H1 (cell line): ENCODE data around the gene TARBP2. TPM values are rescaled to one million over a fixed set of nuclear protein-coding genes. Genes with fewer than 3 reads are reported as not detected.

Source experiments
- CTCF ChIA-PET: fragments of 300-600 bp; sonication (Branson Sonifier 250); formaldehyde crosslinking; loops from one replicate; lab custom pipeline; 2021; ENCODE audit not compliant: partially characterized antibody; lab: Charles Lee
- POLR2A ChIA-PET: fragments of 300-600 bp; sonication (Branson Sonifier 250); formaldehyde crosslinking; loops from one replicate; lab custom pipeline; 2021; ENCODE audit warnings: inconsistent platforms; ENCODE audit not compliant: partially characterized antibody; lab: Charles Lee
- DNase-seq, 2 experiments: peaks; one replicate each; pipeline versions ENCODE4 v3.0.0 to v3.0.0-alpha.2; 2010 to 2022; ENCODE audit warnings: low spot score in 2 of 2, low read depth in 1 of 2, mixed read lengths in 1 of 2
- FAIRE-seq: peaks from 2 replicates; lab custom pipeline; 2011; peaks lifted over from hg19 to GRCh38; lab: Jason Lieb, UNC
- H2AFZ ChIP-seq: 2 replicates; pipeline ENCODE4 v1.8.1; 2012; ENCODE audit warnings: low read length, inconsistent platforms
- H2AK5ac ChIP-seq: 2 replicates; pipeline ENCODE4 v1.6.1; 2013; ENCODE audit warnings: low read depth, low read length
- H2BK120ac ChIP-seq: replicated peaks from 2 replicates; pipeline ENCODE3; 2013; ENCODE audit warnings: low read depth, low read length, inconsistent platforms
- H2BK12ac ChIP-seq: 2 replicates; pipeline ENCODE4 v1.6.1; 2013; ENCODE audit warnings: low read depth, low read length
- H2BK15ac ChIP-seq: 2 replicates; pipeline ENCODE4 v1.6.1; 2013; ENCODE audit warnings: low read length
- H2BK20ac ChIP-seq: 2 replicates; pipeline ENCODE4 v1.6.1; 2013; ENCODE audit warnings: low read length
- H2BK5ac ChIP-seq: 2 replicates; pipeline ENCODE4 v1.6.1; 2013; ENCODE audit warnings: low read depth, low read length
- H3K14ac ChIP-seq: 2 replicates; pipeline ENCODE4 v1.6.1; 2013; ENCODE audit warnings: inconsistent platforms; ENCODE audit not compliant: insufficient read length
- H3K18ac ChIP-seq: 2 replicates; pipeline ENCODE4 v1.6.1; 2013; ENCODE audit warnings: low read length; ENCODE audit errors: extremely low read depth
- H3K23ac ChIP-seq: 2 replicates; pipeline ENCODE4 v1.6.1; 2013; ENCODE audit warnings: inconsistent platforms; ENCODE audit not compliant: insufficient read length
- H3K23me2 ChIP-seq: 2 replicates; pipeline ENCODE4 v1.6.1; 2013; ENCODE audit warnings: low read depth, low read length
- H3K27ac ChIP-seq: 2 replicates; pipeline ENCODE4 v1.6.1; 2011; ENCODE audit warnings: low read depth, low read length, inconsistent platforms
- H3K27me3 ChIP-seq, 4 experiments: replicated peaks in 1 of 4; 1 replicate in 1 of 4; 2 replicates in 3 of 4; pipeline versions ENCODE4 v1.6.1 to v1.8.1; 2011 to 2013; ENCODE audit warnings: low read length in 3 of 4, mild to moderate bottlenecking in 3 of 4, inconsistent platforms in 2 of 4, mixed read lengths in 2 of 4, moderate library complexity in 1 of 4; ENCODE audit not compliant: control insufficient read depth in 3 of 4, insufficient read depth in 3 of 4; ENCODE audit errors: extremely low read depth in 1 of 4
- H3K36me3 ChIP-seq, 4 experiments: 2 replicates each; pipeline versions ENCODE4 v1.6.1 to v1.8.1; 2011 to 2013; ENCODE audit warnings: mild to moderate bottlenecking in 4 of 4, low read length in 3 of 4, moderate library complexity in 2 of 4, control low read depth in 1 of 4, inconsistent platforms in 1 of 4; ENCODE audit not compliant: insufficient read depth in 4 of 4, control insufficient read depth in 2 of 4
- H3K4ac ChIP-seq: replicated peaks from 2 replicates; pipeline ENCODE3; 2013; ENCODE audit warnings: low read length, low read depth, mixed read lengths, inconsistent platforms; ENCODE audit not compliant: insufficient read length
- H3K4me1 ChIP-seq, 4 experiments: replicated peaks in 1 of 4; 1 replicate in 1 of 4; 2 replicates in 3 of 4; pipeline versions ENCODE4 v1.6.1 to v1.8.1; 2011 to 2013; ENCODE audit warnings: low read length in 3 of 4, inconsistent platforms in 2 of 4, mixed read lengths in 1 of 4; ENCODE audit not compliant: insufficient read depth in 4 of 4, control insufficient read depth in 3 of 4
- H3K4me2 ChIP-seq, 2 experiments: 2 replicates each; pipeline versions ENCODE4 v1.6.1 to v1.8.1; 2011 to 2013; ENCODE audit warnings: low read depth in 2 of 2, low read length in 2 of 2, control low read depth in 1 of 2, inconsistent platforms in 1 of 2, mild to moderate bottlenecking in 1 of 2; ENCODE audit not compliant: insufficient read depth in 1 of 2
- H3K4me3 ChIP-seq, 4 experiments: fragments of 200-600, 300-600 bp in 1 of 4; sonication (generic), shearing (Covaris generic), sonication (Bioruptor Twin) in 1 of 4; 2 replicates each; pipeline versions ENCODE4 v1.5.1 to v1.8.1; 2011 to 2016; ENCODE audit warnings: low read length in 4 of 4, low read depth in 3 of 4, control low read depth in 2 of 4, inconsistent platforms in 2 of 4, mild to moderate bottlenecking in 2 of 4, mixed read lengths in 1 of 4, moderate library complexity in 1 of 4; ENCODE audit not compliant: insufficient read depth in 2 of 4; ENCODE audit errors: extremely low read depth in 1 of 4
- H3K56ac ChIP-seq: replicated peaks from 2 replicates; pipeline ENCODE3; 2013; ENCODE audit warnings: low read depth, mild to moderate bottlenecking, mixed read lengths, low read length, inconsistent platforms; ENCODE audit not compliant: insufficient read length
- H3K79me1 ChIP-seq: 2 replicates; pipeline ENCODE4 v1.6.1; 2013; ENCODE audit warnings: low read depth, low read length, control low read depth
- H3K79me2 ChIP-seq, 2 experiments: 2 replicates each; pipeline versions ENCODE4 v1.6.1 to v1.8.1; 2012 to 2013; ENCODE audit warnings: low read length in 2 of 2, mild to moderate bottlenecking in 2 of 2, inconsistent platforms in 1 of 2; ENCODE audit not compliant: insufficient read depth in 2 of 2, control insufficient read depth in 1 of 2
- H3K9ac ChIP-seq, 4 experiments: replicated peaks in 1 of 4; 1 replicate in 1 of 4; 2 replicates in 3 of 4; pipeline versions ENCODE4 v1.6.1 to v1.8.1; 2011 to 2013; ENCODE audit warnings: low read depth in 3 of 4, low read length in 3 of 4, control low read depth in 2 of 4, mild to moderate bottlenecking in 2 of 4, moderate library complexity in 2 of 4, inconsistent platforms in 1 of 4; ENCODE audit errors: extremely low read depth in 1 of 4
- H3K9me3 ChIP-seq, 2 experiments: 2 replicates each; pipeline versions ENCODE4 v1.6.1 to v1.8.1; 2012 to 2013; ENCODE audit warnings: mild to moderate bottlenecking in 2 of 2, moderate library complexity in 2 of 2, control low read depth in 1 of 2, inconsistent platforms in 1 of 2, low read depth in 1 of 2, low read length in 1 of 2, mixed read lengths in 1 of 2; ENCODE audit not compliant: insufficient read depth in 2 of 2
- H4K20me1 ChIP-seq, 2 experiments: replicated peaks in 1 of 2; 2 replicates each; pipeline versions ENCODE3 to v1.8.1; 2011 to 2013; ENCODE audit warnings: inconsistent platforms in 2 of 2, low read length in 2 of 2, mild to moderate bottlenecking in 1 of 2; ENCODE audit not compliant: insufficient read depth in 2 of 2, control insufficient read depth in 1 of 2
- H4K5ac ChIP-seq: 2 replicates; pipeline ENCODE4 v1.6.1; 2013; ENCODE audit warnings: low read length, low read depth, mixed read lengths, inconsistent platforms; ENCODE audit not compliant: insufficient read length
- H4K8ac ChIP-seq: 2 replicates; pipeline ENCODE4 v1.8.0; 2013; ENCODE audit warnings: mild to moderate bottlenecking, moderate library complexity, low read length, inconsistent platforms; ENCODE audit not compliant: insufficient read depth; ENCODE audit errors: extremely low read depth
- H4K91ac ChIP-seq: replicated peaks from 2 replicates; pipeline ENCODE3; 2013; ENCODE audit warnings: low read length, mixed read lengths, inconsistent platforms; ENCODE audit not compliant: insufficient read length
- CTBP2 ChIP-seq: IDR thresholded peaks from 2 replicates; pipeline ENCODE4 v1.7.0; 2011; ENCODE audit warnings: borderline replicate concordance, mild to moderate bottlenecking, moderate library complexity, mixed read lengths, low read length; ENCODE audit not compliant: insufficient read depth, insufficient read length
- KDM5A ChIP-seq: fragments of 200-600 bp; IDR thresholded peaks from 2 replicates; pipeline ENCODE4 v1.7.1; 2012; ENCODE audit warnings: mild to moderate bottlenecking, low read length, inconsistent platforms, mixed read lengths
- POLR2A ChIP-seq, 2 experiments: IDR thresholded peaks; 1 replicate in 1 of 2; 2 replicates in 1 of 2; pipeline ENCODE4 v1.6.1; 2011; ENCODE audit warnings: low read depth in 2 of 2, low read length in 2 of 2, mild to moderate bottlenecking in 2 of 2; ENCODE audit errors: control extremely low read depth in 1 of 2
- POLR2AphosphoS5 ChIP-seq: IDR thresholded peaks from 2 replicates; pipeline ENCODE4 v1.6.1; 2011; ENCODE audit warnings: low read depth, low read length
- SUZ12 ChIP-seq: fragments of 200-600 bp; sonication (generic); IDR thresholded peaks from 2 replicates; pipeline ENCODE4 v1.6.1; 2012; ENCODE audit warnings: mild to moderate bottlenecking, inconsistent platforms, low read length, moderate library complexity, mixed read lengths
- WGBS, 2 experiments: shearing (Covaris generic) in 1 of 2; methylation state at CpG; one replicate each; pipeline versions ENCODE4 v1.1.6 to v1.1.7; 2013 to 2015; ENCODE audit warnings: low lambda C conversion rate in 2 of 2, mixed read lengths in 2 of 2, inconsistent platforms in 1 of 2, low coverage in 1 of 2, missing lambda C conversion rate in 1 of 2; ENCODE audit not compliant: insufficient replicate concordance in 2 of 2, insufficient coverage in 1 of 2, insufficient read length in 1 of 2; ENCODE audit errors: extremely low coverage in 1 of 2, missing lambda C conversion rate in 1 of 2; 5-methylcytosine and 5-hydroxymethylcytosine counted together
- polyA plus RNA-seq, 7 experiments: library from polyadenylated mRNA; depleted of rRNA in 3 of 7; stranded (reverse) in 5 of 7; unstranded in 2 of 7; fragments of >200 nt in 5 of 7; fragments of 200-250 nt in 2 of 7; gene quantifications; 1 replicate in 5 of 7; 2 replicates in 1 of 7; 4 replicates in 1 of 7; pipeline versions ENCODE4 v1.2.1 to v1.2.3, GENCODE V29; 2011 to 2013; ENCODE audit warnings: missing spikeins in 2 of 7, mixed read lengths in 2 of 7
- total RNA-seq: library from RNA; stranded (reverse); fragmentation: NEBNext Ultra II Directional; extraction: Animal tissue kit (Norgen Biotek cat#: 25700); gene quantifications from 2 replicates; pipeline ENCODE4 v1.2.1, GENCODE V29; 2021

The TARBP2 gene
- total and polyA plus RNA-seq, 2 of the 8 experiments (the other 6 are each of a cell fraction or from before 2014, with no cell fraction given): 69.9 to 122 TPM

- Histone ChIP-seq H2AFZ (no peak overlapping the region), H4K5ac (no peak overlapping the region), H3K23ac (no peak overlapping the region), H2AK5ac (no peak overlapping the region), H3K27ac (no peak overlapping the region), H2BK5ac (no peak overlapping the region), H3K56ac (no peak overlapping the region), H3K9me3 (no peaks in the 10 kb centered on the region), H3K9ac (peak overlapping the region in 1 of 4 experiments; percentile 37; a peak in 2 of 7 replicates), H3K36me3 (peaks cover 86 to 100% (median 94%) of the 10 kb centered on the region in 4 experiments), H4K91ac (no peak overlapping the region), H2BK20ac (no peak overlapping the region), H2BK120ac (no peak overlapping the region), H3K18ac (no peak overlapping the region), H3K4me3 (no peak overlapping the region), H3K23me2 (no peaks in the 10 kb centered on the region; the same call in 1 of the 2 replicates), H3K14ac (no peak overlapping the region), H3K27me3 (no peaks in the 10 kb centered on the region), H4K20me1 (peaks cover 37 to 48% of the 10 kb centered on the region in 2 experiments), H3K79me1 (peaks cover 4% of the 10 kb centered on the region), H4K8ac (no peak overlapping the region), H2BK12ac (no peak overlapping the region), H3K79me2 (peaks cover 0 to 82% of the 10 kb centered on the region in 2 experiments; a peak in 3 of 4 replicates), H3K4ac (no peak overlapping the region), H2BK15ac (no peak overlapping the region), H3K4me1 (peaks cover 0 to 10% (median under 1%) of the 10 kb centered on the region in 4 experiments; a peak in 3 of 7 replicates), H3K4me2 (no peak overlapping the region)
- TF ChIP-seq KDM5A (no peak), POLR2AphosphoS5 (peak; percentile 68), POLR2A (IDR thresholded peaks at IDR 0.05; ENCODE audit: control extremely low read depth in 1 of 2, low read depth in 2 of 2, low read length in 2 of 2) (peak in 1 of 2 experiments; percentile 26; a peak in 2 of 3 replicates), CTBP2 (no peak), SUZ12 (no peak)
- ChIA-PET POLR2A (interaction anchor here (1.4 to 67.0 kb wide), 4 partner anchors 5 to 153 kb away, joined by 3 to 3397 read pairs (median 1700); partner anchors contain the start of genes MAP3K12, NPFF, PCBP2 and PRR13), CTCF (interaction anchor here (1.1 to 6.4 kb wide), 3 partner anchors 12 to 135 kb away, joined by 3 to 57 read pairs (median 13); no protein-coding TSS in a partner anchor)
- FAIRE-seq (no peak), DNase-seq (no peak)
- 97% methylated on average over 3 of the region's 3 CpGs; no CpG with 5 or more reads in 1 of the 2 experiments for WGBS, 2 experiments
Measured at GRCh38 chr12:53462935-53463334, 38.1 kb upstream of the TARBP2 start.
